ENCODE data around the gene WDR54.

GRCh38 chr2:74428675-74429074 lies 7.1 kb downstream of the WDR54 start:
- TF ChIP-seq CTCF (conservative IDR thresholded peaks at IDR 0.05) = no peak
- TF ChIP-seq ZFX (IDR thresholded peaks at IDR 0.05) = no peak

Data from C4-2B (cell line).